ENCODE results near the gene CD14. TPM values are rescaled to one million over a fixed set of nuclear protein-coding genes. Genes with fewer than 3 reads are reported as not detected.
"Not testable (repeated sequence)": the region's sequence is repeated elsewhere in the genome, so short reads cannot be mapped to it uniquely, and the experiment has no call there.

Gene CD14
- total RNA-seq, 4 donors from 2014 or later = 12.2 to 22.9 (median 16.1) TPM

GRCh38 chr5:140628711-140629110 is 4.3 kb downstream of the CD14 start:
- H3K36me3 ChIP-seq = no peaks in the 10 kb centered on the region
- DNase-seq = no peak
- peaks cover 8 to 13% of the 10 kb centered on the region in 2 donors for H3K4me1 ChIP-seq
- intact Hi-C loops (cut with DNase I; ENCODE audit: low total_unique reads) (no loop called here), in situ Hi-C loops (cut with MboI; ENCODE audit: low sequenced_read_pairs in 4 of 4) (no loop called here)
- H3K27me3 ChIP-seq = no peaks in the 10 kb centered on the region
- no peak overlapping the region for H3K27ac ChIP-seq
- TF ChIP-seq POLR2A (IDR thresholded peaks at IDR 0.05) = no peak
- TF ChIP-seq CTCF (IDR thresholded peaks at IDR 0.05 in 4 of 5, conservative IDR thresholded peaks at IDR 0.05 in 1 of 5) = no peak
- no peak for ATAC-seq
- no peak overlapping the region for H3K4me3 ChIP-seq
- H3K9me3 ChIP-seq = no peaks in the 10 kb centered on the region

GRCh38 chr5:140627972-140628371 is 5.0 kb downstream of the CD14 start:
- TF ChIP-seq POLR2A (IDR thresholded peaks at IDR 0.05) = no peak
- no peak for TF ChIP-seq CTCF (IDR thresholded peaks at IDR 0.05 in 4 of 5, conservative IDR thresholded peaks at IDR 0.05 in 1 of 5)
- no peak overlapping the region for H3K4me3 ChIP-seq
- H3K27ac ChIP-seq = no peak overlapping the region
- no peaks in the 10 kb centered on the region for H3K36me3 ChIP-seq
- no peaks in the 10 kb centered on the region for H3K9me3 ChIP-seq
- ATAC-seq = no peak
- intact Hi-C loops (cut with DNase I; ENCODE audit: low total_unique reads) (no loop called here), in situ Hi-C loops (cut with MboI; ENCODE audit: low sequenced_read_pairs in 4 of 4) (no loop called here)
- no peaks in the 10 kb centered on the region for H3K27me3 ChIP-seq
- no peak for DNase-seq
- H3K4me1 ChIP-seq = peaks cover 3 to 7% of the 10 kb centered on the region in 2 donors

- H3K4me1 ChIP-seq; in situ Hi-C loops (cut with MboI; ENCODE audit: low sequenced_read_pairs in 4 of 4); ATAC-seq; H3K27me3 ChIP-seq; H3K4me3 ChIP-seq; H3K27ac ChIP-seq; DNase-seq; H3K9me3 ChIP-seq; H3K36me3 ChIP-seq; intact Hi-C loops (cut with DNase I; ENCODE audit: low total_unique reads): not testable (repeated sequence)
Observed at GRCh38 chr5:140624886-140625285, 8.1 kb downstream of the CD14 start.

- intact Hi-C loops (cut with DNase I; ENCODE audit: low total_unique reads); H3K27me3 ChIP-seq; H3K9me3 ChIP-seq; H3K4me1 ChIP-seq; H3K4me3 ChIP-seq; H3K36me3 ChIP-seq; ATAC-seq; DNase-seq; H3K27ac ChIP-seq; in situ Hi-C loops (cut with MboI; ENCODE audit: low sequenced_read_pairs in 4 of 4): not testable (repeated sequence)
Observed at GRCh38 chr5:140623061-140623460, 9.9 kb downstream of the CD14 start.

- TF ChIP-seq CTCF (IDR thresholded peaks at IDR 0.05 in 4 of 5, conservative IDR thresholded peaks at IDR 0.05 in 1 of 5) (no peak), POLR2A (IDR thresholded peaks at IDR 0.05) (no peak)
- in situ Hi-C loops (cut with MboI; ENCODE audit: low sequenced_read_pairs in 4 of 4) = no loop called here
- ATAC-seq (no peak), DNase-seq (no peak)
- H3K4me1 ChIP-seq = no peaks in the 10 kb centered on the region
- no peaks in the 10 kb centered on the region for H3K27me3 ChIP-seq
- no peaks in the 10 kb centered on the region for H3K36me3 ChIP-seq
- intact Hi-C loops (cut with DNase I; ENCODE audit: low total_unique reads) = no loop called here
- H3K9me3 ChIP-seq = no peaks in the 10 kb centered on the region
- H3K27ac ChIP-seq = no peak overlapping the region
- no peak overlapping the region for H3K4me3 ChIP-seq
Observed at GRCh38 chr5:140622301-140622700, 10.7 kb downstream of the CD14 start.

GRCh38 chr5:140611020-140611521 is 21.9 kb downstream of the CD14 start:
- H3K4me1 ChIP-seq = no peaks in the 10 kb centered on the region
- intact Hi-C loops (cut with DNase I; ENCODE audit: low total_unique reads) (no loop called here), in situ Hi-C loops (cut with MboI; ENCODE audit: low sequenced_read_pairs in 4 of 4) (no loop called here)
- H3K36me3 ChIP-seq = no peaks in the 10 kb centered on the region
- no peak for DNase-seq
- no peaks in the 10 kb centered on the region for H3K27me3 ChIP-seq
- no peaks in the 10 kb centered on the region for H3K9me3 ChIP-seq
- H3K27ac ChIP-seq = no peak overlapping the region
- TF ChIP-seq POLR2A (IDR thresholded peaks at IDR 0.05) (no peak), CTCF (IDR thresholded peaks at IDR 0.05 in 4 of 5, conservative IDR thresholded peaks at IDR 0.05 in 1 of 5) (no peak)
- H3K4me3 ChIP-seq = no peak overlapping the region
- no peak for ATAC-seq
